WTC11 (cell line): ENCODE measurements around the gene TRPV2. TPM values are rescaled to one million over a fixed set of nuclear protein-coding genes. Genes with fewer than 3 reads are reported as not detected.
A peak's percentile ranks its signal among the peaks of the same experiment; 100 is the strongest.

Experiments
- ATAC-seq: fragments of 200-7000 bp; cut with Tn5 transposase; 2 replicates; pipeline ENCODE4 v1.10.0; 2021; ENCODE audit warnings: mild to moderate bottlenecking, moderate library complexity
- CTCF ChIA-PET: fragments of 300-600 bp; sonication (Branson Sonifier 250); formaldehyde crosslinking; loops from one replicate; lab custom pipeline; 2021; ENCODE audit warnings: antibody characterized with exemption; lab: Charles Lee
- POLR2A ChIA-PET: fragments of 350-600 bp; sonication (Branson Sonifier 250); formaldehyde crosslinking; loops from one replicate; lab custom pipeline; 2021; ENCODE audit warnings: antibody characterized with exemption; lab: Charles Lee
- DNase-seq: peaks from one replicate; pipeline ENCODE4 v3.0.0; 2021; ENCODE audit warnings: low spot score
- H3K27ac Mint-ChIP-seq: 2 replicates; pipeline ENCODE4 v1.8.0; 2021; ENCODE audit warnings: mixed read lengths
- H3K27me3 Mint-ChIP-seq: 2 replicates; pipeline ENCODE4 v1.8.0; 2021; ENCODE audit warnings: low read depth, mild to moderate bottlenecking, moderate library complexity, mixed read lengths
- H3K36me3 Mint-ChIP-seq: 2 replicates; pipeline ENCODE4 v1.8.0; 2021; ENCODE audit warnings: mixed read lengths
- H3K4me1 Mint-ChIP-seq: 2 replicates; pipeline ENCODE4 v1.8.0; 2022; ENCODE audit warnings: mixed read lengths
- H3K4me3 Mint-ChIP-seq: 2 replicates; pipeline ENCODE4 v1.8.0; 2021; ENCODE audit warnings: mild to moderate bottlenecking, moderate library complexity, mixed read lengths
- H3K9me3 Mint-ChIP-seq: 2 replicates; pipeline ENCODE4 v1.8.0; 2021; ENCODE audit warnings: mixed read lengths
- CREB1 ChIP-seq: sonication (generic); formaldehyde crosslinking; IDR thresholded peaks from 2 replicates; pipeline ENCODE4 v1.8.0; 2023; ENCODE audit warnings: mild to moderate bottlenecking, missing genetic modification reagents
- ELF4 ChIP-seq: sonication (generic); formaldehyde crosslinking; IDR thresholded peaks from 2 replicates; pipeline ENCODE4 v1.8.1; 2022; ENCODE audit warnings: low read depth, mild to moderate bottlenecking, moderate library complexity, missing genetic modification reagents
- ERG ChIP-seq: fragments of 250-450 bp; sonication (Bioruptor Pico); IDR thresholded peaks from 2 replicates; pipeline ENCODE4 v1.8.0; 2021; ENCODE audit warnings: mild to moderate bottlenecking
- ESRRA ChIP-seq: sonication (generic); formaldehyde crosslinking; IDR thresholded peaks from 2 replicates; pipeline ENCODE4 v1.8.1; 2022; ENCODE audit warnings: mild to moderate bottlenecking, missing genetic modification reagents, borderline replicate concordance
- ETV6 ChIP-seq: sonication (generic); formaldehyde crosslinking; IDR thresholded peaks from 2 replicates; pipeline ENCODE4 v1.8.1; 2022; ENCODE audit warnings: mild to moderate bottlenecking, missing genetic modification reagents
- FOXK1 ChIP-seq: sonication (generic); formaldehyde crosslinking; IDR thresholded peaks from 2 replicates; pipeline ENCODE4 v1.8.0; 2022; ENCODE audit warnings: mild to moderate bottlenecking, moderate library complexity, missing genetic modification reagents
- IRF2 ChIP-seq: sonication (generic); formaldehyde crosslinking; IDR thresholded peaks from 2 replicates; pipeline ENCODE4 v1.8.0; 2022; ENCODE audit warnings: low read depth, missing genetic modification reagents, borderline replicate concordance
- KAT7 ChIP-seq: sonication (generic); formaldehyde crosslinking; IDR thresholded peaks from 2 replicates; pipeline ENCODE4 v1.8.1; 2023; ENCODE audit warnings: missing genetic modification reagents, mild to moderate bottlenecking, borderline replicate concordance
- MLX ChIP-seq: sonication (generic); formaldehyde crosslinking; IDR thresholded peaks from 2 replicates; pipeline ENCODE4 v1.8.1; 2023; ENCODE audit warnings: mild to moderate bottlenecking, missing genetic modification reagents, moderate library complexity
- NFYB ChIP-seq: sonication (generic); formaldehyde crosslinking; conservative IDR thresholded peaks from 2 replicates; pipeline ENCODE4 v1.8.0; 2022; ENCODE audit warnings: low read depth, missing genetic modification reagents
- NR1H2 ChIP-seq: sonication (generic); formaldehyde crosslinking; IDR thresholded peaks from 2 replicates; pipeline ENCODE4 v1.9.0; 2021; ENCODE audit warnings: mild to moderate bottlenecking, moderate library complexity, missing genetic modification reagents
- NR3C1 ChIP-seq: sonication (generic); formaldehyde crosslinking; conservative IDR thresholded peaks from 2 replicates; pipeline ENCODE4 v1.8.1; 2023; ENCODE audit warnings: low read depth, mild to moderate bottlenecking, missing genetic modification reagents
- RORB ChIP-seq: fragments of 250-450 bp; sonication (Bioruptor Pico); IDR thresholded peaks from 2 replicates; pipeline ENCODE4 v1.9.0; 2021; ENCODE audit warnings: mild to moderate bottlenecking
- STAT6 ChIP-seq: sonication (generic); formaldehyde crosslinking; conservative IDR thresholded peaks from 2 replicates; pipeline ENCODE4 v1.8.1; 2023; ENCODE audit warnings: mild to moderate bottlenecking, low read depth, missing genetic modification reagents, moderate library complexity
- TCF7 ChIP-seq: sonication (generic); formaldehyde crosslinking; IDR thresholded peaks from 2 replicates; pipeline ENCODE4 v1.8.0; 2022; ENCODE audit warnings: mild to moderate bottlenecking, low read depth, missing genetic modification reagents, moderate library complexity
- TEAD1 ChIP-seq: sonication (generic); formaldehyde crosslinking; IDR thresholded peaks from 2 replicates; pipeline ENCODE4 v1.8.0; 2022; ENCODE audit warnings: mild to moderate bottlenecking, missing genetic modification reagents
- USF1 ChIP-seq: sonication (generic); formaldehyde crosslinking; IDR thresholded peaks from 2 replicates; pipeline ENCODE4 v1.8.0; 2022; ENCODE audit warnings: mild to moderate bottlenecking, missing genetic modification reagents
- ZBTB21 ChIP-seq: sonication (generic); formaldehyde crosslinking; IDR thresholded peaks from 2 replicates; pipeline ENCODE4 v1.8.1; 2023; ENCODE audit warnings: mild to moderate bottlenecking, missing genetic modification reagents, borderline replicate concordance
- ZNF121 ChIP-seq: sonication (generic); formaldehyde crosslinking; IDR thresholded peaks from 2 replicates; pipeline ENCODE4 v1.8.0; 2023; ENCODE audit warnings: missing genetic modification reagents
- ZSCAN18 ChIP-seq: fragments of 250-450 bp; sonication (Bioruptor Pico); IDR thresholded peaks from 2 replicates; pipeline ENCODE4 v2.1.2; 2022; ENCODE audit warnings: mild to moderate bottlenecking, moderate library complexity
- total RNA-seq: library from RNA; stranded (reverse); gene quantifications from 3 replicates; pipeline ENCODE4 v1.2.3, GENCODE V29; 2021

TRPV2 gene
- total RNA-seq, 1 experiment from 2014 or later, result 3.5 TPM

GRCh38 chr17:16477255-16477654, 61.9 kb downstream of the TRPV2 start:
- ATAC-seq (peak; percentile 61), DNase-seq (no peak)
- H3K27ac Mint-ChIP-seq, result no peak overlapping the region; the same call in 1 of the 2 replicates
- H3K4me3 Mint-ChIP-seq, result no peak overlapping the region
- TF ChIP-seq ELF4 (CRISPR knock-in tag), result no peak
- peak; percentile 89; the same call in 1 of the 2 replicates for TF ChIP-seq ZNF121
- TF ChIP-seq ETV6 (CRISPR knock-in tag), result no peak
- no peaks in the 10 kb centered on the region; the same call in 1 of the 2 replicates for H3K36me3 Mint-ChIP-seq
- CTCF ChIA-PET, result interaction anchor here (1.3 to 1.7 kb wide), 4 partner anchors 16 to 44 kb away, joined by 3 to 7 read pairs (median 5); no protein-coding TSS in a partner anchor
- POLR2A ChIA-PET, result no interaction called here
- peaks cover 52% of the 10 kb centered on the region for H3K4me1 Mint-ChIP-seq
- H3K9me3 Mint-ChIP-seq, result no peaks in the 10 kb centered on the region
- no peaks in the 10 kb centered on the region for H3K27me3 Mint-ChIP-seq

GRCh38 chr17:16477666-16478065, 62.3 kb downstream of the TRPV2 start:
- CTCF ChIA-PET, result interaction anchor here (1.3 to 1.7 kb wide), 5 partner anchors 16 to 44 kb away, joined by 3 to 7 read pairs (median 5); no protein-coding TSS in a partner anchor
- H3K27ac Mint-ChIP-seq, result no peak overlapping the region
- no peaks in the 10 kb centered on the region; the same call in 1 of the 2 replicates for H3K36me3 Mint-ChIP-seq
- peak; percentile 43 for ATAC-seq
- no peak for TF ChIP-seq NR1H2
- no peak for TF ChIP-seq CREB1 (CRISPR knock-in tag)
- no peak for TF ChIP-seq ETV6 (CRISPR knock-in tag)
- no peak for TF ChIP-seq RORB (CRISPR knock-in tag)
- no peak for TF ChIP-seq ZBTB21 (CRISPR knock-in tag)
- no peak for TF ChIP-seq USF1 (CRISPR knock-in tag)
- no peak for TF ChIP-seq NFYB (CRISPR knock-in tag)
- no peak for TF ChIP-seq IRF2
- TF ChIP-seq, all 79 proteins: peak for 0
- POLR2A ChIA-PET, result no interaction called here
- DNase-seq, result no peak
- peaks cover 49% of the 10 kb centered on the region for H3K4me1 Mint-ChIP-seq
- H3K4me3 Mint-ChIP-seq, result no peak overlapping the region
- H3K9me3 Mint-ChIP-seq, result no peaks in the 10 kb centered on the region
- no peaks in the 10 kb centered on the region for H3K27me3 Mint-ChIP-seq

GRCh38 chr17:16478649-16479048, 63.3 kb downstream of the TRPV2 start:
- Mint-ChIP-seq H3K27ac (no peak overlapping the region; the same call in 1 of the 2 replicates), H3K27me3 (no peaks in the 10 kb centered on the region), H3K4me3 (no peak overlapping the region), H3K4me1 (peaks cover 48% of the 10 kb centered on the region), H3K36me3 (no peaks in the 10 kb centered on the region; the same call in 1 of the 2 replicates), H3K9me3 (no peaks in the 10 kb centered on the region)
- POLR2A ChIA-PET, result no interaction called here
- DNase-seq (no peak), ATAC-seq (no peak)
- TF ChIP-seq ERG (CRISPR knock-in tag) (no peak), TCF7 (CRISPR knock-in tag) (no peak), TEAD1 (CRISPR knock-in tag) (no peak)
- CTCF ChIA-PET, result interaction anchor here (1.2 to 1.4 kb wide), 2 partner anchors 26 to 43 kb away, joined by 3 to 5 read pairs; no protein-coding TSS in a partner anchor

- Mint-ChIP-seq H3K27me3 (no peaks in the 10 kb centered on the region), H3K4me3 (no peak overlapping the region), H3K9me3 (no peaks in the 10 kb centered on the region), H3K36me3 (no peaks in the 10 kb centered on the region; the same call in 1 of the 2 replicates), H3K27ac (no peak overlapping the region), H3K4me1 (peaks cover 47% of the 10 kb centered on the region)
- ChIA-PET POLR2A (no interaction called here), CTCF (interaction anchor here (1.0 to 1.2 kb wide), 2 partner anchors 42 to 110 kb away, joined by 3 to 4 read pairs; no protein-coding TSS in a partner anchor)
- ATAC-seq (no peak), DNase-seq (no peak)
- TF ChIP-seq NR3C1 (CRISPR knock-in tag) (no peak), STAT6 (no peak), FOXK1 (no peak), ZSCAN18 (CRISPR knock-in tag) (no peak), KAT7 (CRISPR knock-in tag) (no peak), MLX (CRISPR knock-in tag) (no peak), ESRRA (no peak)
Measured at GRCh38 chr17:16479264-16479663, 63.9 kb downstream of the TRPV2 start.
